ENCODE measurements around the gene TIMM22.
"Not testable (repeated sequence)": the region's sequence is repeated elsewhere in the genome, so short reads cannot be mapped to it uniquely, and the experiment has no call there.

Gene TIMM22

DNA sequence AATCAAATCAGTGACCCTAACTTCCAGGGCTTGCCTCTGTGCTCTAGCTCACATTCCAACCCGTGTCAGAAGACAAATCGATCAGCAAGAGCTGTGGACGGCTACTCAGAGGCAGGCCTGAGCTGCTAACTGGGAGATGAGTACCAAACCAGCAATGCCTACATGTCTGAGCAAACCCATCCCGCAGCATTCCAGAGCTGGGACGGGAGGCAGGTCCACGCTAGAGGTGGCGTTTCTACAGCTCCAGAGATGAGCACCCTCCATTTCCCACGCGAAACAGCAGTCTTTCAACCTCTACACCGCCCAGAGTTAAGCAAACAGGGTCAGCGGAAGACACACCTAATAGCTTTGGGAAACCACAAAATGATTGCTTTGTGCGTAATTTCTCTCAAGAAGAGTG lies 23.9 kb upstream of the TIMM22 start:
- FAIRE-seq, result no peak

DNA sequence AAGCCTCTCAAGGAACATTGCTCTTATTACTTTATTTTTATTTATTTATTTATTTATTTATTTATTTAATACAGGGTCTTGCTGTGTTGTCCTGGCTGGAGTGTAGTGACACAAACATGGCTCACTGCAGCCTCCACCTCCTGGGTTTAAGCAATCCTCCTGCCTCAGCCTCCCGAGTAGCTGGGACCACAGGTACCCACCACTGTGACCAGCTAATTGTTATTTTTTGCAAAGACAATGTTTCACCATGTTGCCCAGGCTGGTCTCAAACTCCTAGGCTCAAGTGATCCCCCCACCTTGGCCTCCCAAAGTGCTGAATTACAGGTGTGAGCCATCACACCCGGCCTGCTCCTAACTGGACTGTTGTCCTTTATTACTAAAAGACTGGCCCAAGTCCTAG lies 22.2 kb upstream of the TIMM22 start:
- not testable (repeated sequence) for FAIRE-seq

DNA sequence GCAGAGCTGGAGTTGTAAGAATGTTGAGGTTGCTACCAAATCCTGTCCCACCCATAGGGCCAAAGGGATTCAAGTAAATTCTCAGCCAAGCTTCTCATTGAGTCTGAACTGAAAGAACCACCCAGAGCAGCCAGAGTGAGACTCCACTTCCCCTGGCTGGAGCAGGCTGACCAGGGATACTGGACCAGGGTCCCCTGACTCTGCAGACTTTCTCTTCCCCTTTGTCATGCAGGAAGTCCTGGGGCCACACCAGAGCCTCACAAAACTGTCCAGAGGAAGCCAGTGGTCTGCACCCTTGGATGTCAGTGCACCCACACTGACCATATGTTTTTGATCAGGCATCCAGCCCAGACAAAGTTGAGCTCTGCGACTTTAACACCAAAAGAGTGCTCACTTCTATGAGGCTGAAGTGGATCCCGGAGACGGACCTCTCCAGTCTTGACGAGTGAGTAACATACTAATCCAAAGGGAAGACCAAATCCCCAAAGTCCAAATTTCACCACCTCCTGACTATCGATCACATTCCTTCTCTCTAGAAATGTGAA lies 21.5 kb upstream of the TIMM22 start:
- FAIRE-seq, result no peak

DNA sequence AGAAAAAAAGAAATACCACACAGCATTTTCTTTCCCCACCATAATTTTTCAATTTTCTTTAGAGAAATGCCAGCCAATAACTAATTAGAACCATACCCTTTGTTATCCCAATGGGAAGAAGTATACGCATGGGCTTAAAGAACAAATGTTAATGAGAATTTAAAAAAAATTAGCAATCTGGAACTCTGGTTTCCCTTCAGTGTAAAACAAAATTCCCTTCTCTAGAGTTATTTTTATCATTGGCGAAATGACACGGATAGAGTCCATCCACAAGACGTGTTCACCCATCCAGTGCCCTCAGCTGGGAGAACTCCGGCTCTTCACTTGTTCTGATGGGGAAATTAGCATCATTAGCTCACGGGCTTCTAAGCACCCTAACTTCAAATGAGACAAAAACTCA lies 20.6 kb upstream of the TIMM22 start:
- FAIRE-seq, result no peak

DNA sequence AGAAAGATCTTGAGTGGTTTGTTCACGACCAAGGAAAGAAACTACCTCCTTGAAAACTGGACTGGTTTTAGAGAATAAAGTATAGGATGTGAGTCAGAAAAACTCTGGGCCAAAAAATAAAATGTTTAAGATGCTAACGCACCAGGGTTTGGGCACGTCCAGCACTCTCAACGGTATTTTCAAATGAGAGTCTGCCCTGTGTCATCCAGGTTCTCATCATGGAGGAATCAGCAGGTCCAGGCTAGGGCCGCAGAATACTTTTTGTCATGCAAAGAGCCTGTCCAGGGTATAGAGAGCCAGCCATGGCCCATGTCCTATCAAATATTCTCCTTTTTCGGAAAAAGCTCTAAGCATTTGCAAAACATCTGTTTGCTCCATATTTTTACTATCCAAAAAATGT lies 19.8 kb upstream of the TIMM22 start:
- no peak for FAIRE-seq

DNA sequence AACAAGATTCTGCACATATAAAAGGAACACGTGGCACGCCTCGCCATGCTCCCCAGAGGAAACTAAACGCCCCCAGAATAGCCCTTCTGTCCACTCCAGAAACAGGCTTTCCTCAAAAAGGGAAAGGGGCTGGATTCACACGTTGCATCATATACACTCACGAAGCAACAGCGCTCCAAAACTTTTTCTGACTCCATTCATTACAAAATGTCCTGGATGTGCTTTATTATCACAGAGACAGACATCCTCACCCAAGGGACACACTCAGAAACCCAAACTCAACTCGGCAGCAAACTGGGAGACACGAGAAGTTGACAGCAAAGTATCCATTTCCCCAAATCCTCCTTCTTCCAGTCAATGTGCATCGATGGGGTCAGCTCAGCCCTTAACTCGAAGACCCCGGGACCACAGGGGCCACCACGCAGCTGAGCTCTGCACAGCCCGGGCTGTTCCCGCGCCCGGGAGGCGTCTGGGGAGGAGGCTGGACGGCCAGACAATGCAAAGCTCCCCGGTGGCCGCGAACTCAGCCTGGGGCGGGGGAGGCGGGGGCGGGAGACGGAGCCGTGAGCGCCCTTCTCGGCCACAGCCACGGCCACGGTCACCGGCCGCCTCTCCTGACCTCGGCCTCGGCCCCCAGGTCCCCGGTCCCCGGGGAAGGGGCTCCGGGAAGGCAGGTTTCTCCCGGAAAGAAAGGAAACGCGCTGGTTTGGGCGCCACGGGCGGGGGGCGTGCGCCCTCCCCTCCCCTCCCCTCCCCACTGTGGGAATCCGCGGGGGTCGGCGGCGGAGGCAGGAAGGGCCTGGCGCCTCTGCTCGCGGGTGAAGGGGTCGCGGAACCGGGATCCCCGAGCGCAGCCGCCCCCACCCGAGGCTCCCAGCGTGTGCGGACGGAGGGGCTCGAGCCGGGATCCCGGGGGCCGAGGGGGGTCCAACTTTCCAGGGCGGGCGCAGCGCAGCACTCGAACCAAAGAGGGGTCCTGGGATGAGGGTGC lies 18.5 kb upstream of the TIMM22 start:
- no peak for FAIRE-seq

DNA sequence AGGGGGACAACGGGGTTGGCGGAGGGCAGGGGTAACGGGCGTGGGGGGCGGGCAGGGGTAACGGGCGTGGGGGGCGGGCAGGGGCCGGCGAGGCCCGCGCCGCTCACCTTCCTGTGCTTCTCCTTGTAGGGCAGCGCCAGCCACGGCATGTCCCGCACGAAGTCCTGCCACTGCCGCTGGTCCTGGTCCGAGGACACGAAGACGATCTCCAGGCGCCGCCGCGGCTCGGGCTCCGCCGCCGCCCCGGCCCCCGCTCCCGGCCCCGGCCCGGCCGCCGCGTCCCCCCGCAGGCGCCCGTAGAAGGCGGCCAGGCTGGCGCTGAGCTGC lies 17.8 kb upstream of the TIMM22 start:
- no peak for FAIRE-seq

DNA sequence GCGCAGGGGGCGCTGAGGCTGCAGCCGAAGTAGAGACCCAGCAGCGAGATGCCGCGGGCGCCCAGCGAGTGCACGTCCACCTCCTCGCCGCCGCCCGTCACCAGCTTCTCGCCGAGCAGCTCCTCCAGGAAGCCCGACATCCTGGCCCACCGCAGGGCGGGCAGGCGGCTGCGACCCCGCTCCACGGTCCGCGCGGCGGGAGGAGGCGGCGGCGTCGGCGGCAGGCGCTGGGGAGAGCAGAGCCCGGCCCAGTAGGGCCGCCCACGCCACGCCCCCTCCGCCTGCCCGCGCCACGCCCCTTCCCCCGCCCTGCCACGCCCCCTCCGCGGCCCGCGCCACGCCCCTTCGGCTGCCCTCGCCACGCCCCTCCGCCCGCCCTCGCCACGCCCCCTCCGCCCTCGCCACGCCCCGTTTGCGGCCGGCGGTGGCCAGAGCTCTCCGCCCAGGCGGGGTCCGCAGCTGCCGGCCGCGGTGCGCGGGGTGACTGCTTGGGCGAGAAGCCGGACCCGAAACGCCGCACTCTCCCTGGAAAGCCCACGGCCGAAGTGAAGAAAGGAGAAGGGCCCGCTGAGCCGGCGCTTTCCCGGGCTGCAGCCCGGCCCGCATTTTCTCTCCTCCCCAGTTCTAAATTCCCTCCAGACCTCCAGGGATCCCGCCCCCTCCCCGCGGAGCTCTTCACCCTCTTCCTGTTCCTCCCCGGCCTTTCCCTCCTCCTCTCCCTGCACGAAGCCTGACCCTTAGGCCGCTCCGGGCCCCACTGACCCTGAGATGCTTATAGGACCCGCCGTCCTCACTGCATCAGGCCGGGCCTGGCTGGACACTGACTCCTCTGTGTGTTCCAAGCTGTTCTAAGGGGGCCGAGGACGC lies 17.2 kb upstream of the TIMM22 start, which contains the start of gene NXN:
NXN (minus strand) TSS at position 238 of the 867 bp plus-strand sequence.
- no peak for FAIRE-seq

DNA sequence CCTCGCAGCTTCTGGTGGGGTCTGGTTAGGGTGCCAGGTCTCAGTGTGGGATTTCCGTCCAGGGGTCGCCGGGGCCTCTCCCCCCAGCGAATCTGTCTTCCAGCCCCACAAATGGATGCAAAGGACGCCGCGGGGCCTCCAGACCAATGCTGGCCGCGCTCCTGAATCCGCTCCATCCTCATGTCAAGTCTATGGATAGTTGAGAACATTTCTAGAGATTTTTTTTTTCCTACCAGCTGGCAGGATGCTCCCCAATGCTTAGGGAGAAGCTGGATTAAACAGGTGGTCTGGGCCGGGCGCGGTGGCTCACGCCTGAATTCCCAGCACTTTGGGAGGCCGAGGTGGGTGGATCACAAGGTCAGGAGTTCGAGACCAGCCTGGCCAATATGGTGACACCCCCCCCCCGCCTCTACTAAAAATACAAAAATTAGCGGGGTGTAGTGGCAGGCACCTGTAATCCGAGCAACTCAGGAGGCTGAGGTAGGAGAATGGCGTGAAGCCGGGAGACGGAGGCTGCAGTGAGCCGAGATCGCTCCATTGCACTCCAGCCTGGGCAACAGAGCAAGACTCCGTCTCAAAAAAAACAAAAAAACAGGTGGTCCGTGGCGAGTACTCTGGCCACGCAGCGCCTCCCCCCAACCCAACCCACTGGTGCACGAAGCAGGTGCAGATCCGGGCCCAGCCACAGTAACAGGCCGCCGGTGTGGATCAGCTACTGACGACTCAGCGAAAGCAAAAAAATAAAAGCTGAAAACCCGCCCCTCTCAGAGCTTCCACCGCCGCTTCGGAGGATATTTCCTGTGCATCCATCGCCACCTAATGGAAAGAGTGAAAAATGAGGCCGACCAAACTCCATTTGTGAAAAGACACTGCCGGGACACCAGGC lies 16.3 kb upstream of the TIMM22 start:
- no peak for FAIRE-seq

DNA sequence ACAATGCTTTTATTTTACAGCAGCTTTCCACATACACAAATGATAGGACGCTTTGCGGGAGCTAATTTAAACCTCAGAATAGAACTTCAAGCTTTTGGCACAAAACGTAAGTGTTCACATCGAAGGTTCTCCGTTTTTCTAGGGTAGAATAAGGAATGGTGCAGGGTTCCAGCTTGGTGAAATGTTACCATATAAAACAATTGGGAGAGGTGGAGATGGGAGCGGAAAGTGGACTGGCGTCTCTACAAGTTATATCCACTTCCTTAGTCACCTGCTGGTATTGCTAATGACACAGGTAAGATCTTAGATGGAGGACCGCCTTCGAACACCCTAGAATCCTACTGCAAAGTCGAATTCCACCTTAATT lies 15.7 kb upstream of the TIMM22 start:
- no peak for FAIRE-seq

DNA sequence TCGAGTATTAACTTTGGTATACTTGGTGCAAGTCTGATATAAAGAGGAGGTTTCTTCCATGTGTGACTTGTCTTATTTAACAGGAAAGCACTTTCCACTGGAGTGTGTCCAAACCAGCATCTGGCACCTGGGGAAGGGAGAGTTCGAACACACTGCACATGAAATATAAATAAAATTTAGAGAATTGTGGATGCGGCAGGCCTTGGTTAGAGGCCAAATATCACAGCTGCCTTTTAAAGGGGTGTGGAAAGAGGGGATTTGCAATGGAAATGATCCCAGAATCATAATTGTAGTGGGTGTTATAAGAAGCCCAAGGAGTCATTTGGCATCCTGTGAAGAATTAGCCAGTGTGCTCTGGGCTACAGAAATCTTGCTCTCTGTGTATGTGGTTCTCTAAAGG lies 13.0 kb upstream of the TIMM22 start:
- FAIRE-seq, result no peak

DNA sequence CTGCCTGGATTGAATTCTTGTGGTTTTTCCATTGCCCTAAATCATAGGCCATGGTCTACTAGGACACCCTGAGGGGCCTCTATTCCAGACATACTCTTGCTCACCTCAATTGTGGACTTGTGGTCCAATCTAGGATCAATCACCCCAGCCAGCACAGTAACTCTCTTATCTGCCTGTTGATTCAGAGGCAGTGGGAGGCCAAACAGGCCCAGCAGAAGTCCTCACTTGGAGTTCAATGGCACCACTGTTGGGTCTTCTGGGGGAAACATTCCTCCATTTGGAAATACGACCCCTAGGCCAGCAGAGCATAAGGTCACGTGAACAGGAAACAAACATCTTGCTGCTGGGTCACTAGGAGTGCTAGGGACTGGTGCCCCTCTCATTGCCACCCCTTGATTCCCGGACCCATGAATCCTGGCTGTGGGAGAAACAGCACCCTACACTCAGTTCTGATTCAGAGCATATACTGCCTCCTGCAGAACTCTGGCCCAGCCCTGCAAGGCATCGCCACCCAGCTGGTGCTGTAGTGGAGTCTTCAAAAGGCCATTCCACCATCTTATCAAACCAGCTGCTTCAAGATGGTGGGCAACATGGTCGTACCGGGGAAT lies 10.5 kb upstream of the TIMM22 start:
- no peak for FAIRE-seq

DNA sequence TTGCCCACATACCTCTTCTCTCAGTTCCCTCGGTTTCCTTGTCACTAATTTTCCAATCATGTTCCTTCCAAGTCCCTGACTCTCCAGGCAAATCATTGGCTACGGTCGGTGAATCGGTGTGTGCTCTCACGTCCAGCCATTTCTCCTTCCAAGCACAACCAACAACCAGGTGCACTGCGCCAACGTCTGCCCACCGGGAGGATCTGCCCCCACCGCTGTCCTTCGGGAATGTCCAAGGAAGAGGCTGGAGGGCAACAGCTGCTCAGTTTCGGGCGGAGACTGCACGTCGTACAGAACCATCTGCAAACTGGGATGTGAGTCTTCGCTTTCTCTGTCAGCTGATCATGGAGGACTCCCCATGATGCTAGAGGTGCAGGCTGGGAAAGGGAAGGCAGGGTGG lies 9.0 kb upstream of the TIMM22 start:
- FAIRE-seq, result no peak

DNA sequence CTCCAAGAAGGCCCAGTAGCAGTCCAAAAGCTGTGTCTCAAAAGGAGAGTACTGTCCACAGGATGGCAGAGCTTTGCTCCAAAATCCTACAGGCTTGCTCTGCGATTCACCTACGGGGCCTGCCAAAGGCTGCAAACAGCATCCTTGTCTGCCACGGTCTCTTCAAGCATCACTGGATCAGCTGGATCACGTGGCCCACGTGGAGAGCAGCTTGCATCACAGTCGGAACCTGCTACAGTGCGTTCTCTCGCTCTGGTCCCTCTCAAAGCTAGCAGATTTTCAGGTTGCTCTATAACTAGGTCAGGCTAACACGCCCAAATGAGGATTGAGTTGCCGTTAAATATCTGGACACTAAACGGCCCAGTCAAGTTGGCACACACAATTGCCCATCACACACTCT lies 8.4 kb upstream of the TIMM22 start:
- FAIRE-seq, result no peak

DNA sequence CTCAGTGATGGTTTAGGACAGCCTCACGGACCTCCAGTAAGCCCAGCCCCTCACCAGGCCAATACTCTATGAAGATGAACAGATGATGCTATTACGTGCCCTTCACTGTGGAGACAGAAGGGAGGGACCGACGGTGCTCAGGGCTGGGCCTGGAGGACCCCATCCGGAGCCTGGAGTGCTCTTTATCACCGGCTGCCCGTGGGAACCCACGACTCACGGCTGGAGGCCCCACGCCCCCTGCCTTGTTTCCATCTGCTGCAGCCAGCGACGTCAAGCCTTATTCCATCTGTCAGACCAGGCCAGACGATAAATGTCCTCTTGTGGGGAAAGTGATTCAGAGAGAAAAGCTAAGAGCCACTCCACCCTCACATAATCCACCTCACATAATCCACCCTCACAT lies 4.0 kb upstream of the TIMM22 start:
- FAIRE-seq, result no peak

DNA sequence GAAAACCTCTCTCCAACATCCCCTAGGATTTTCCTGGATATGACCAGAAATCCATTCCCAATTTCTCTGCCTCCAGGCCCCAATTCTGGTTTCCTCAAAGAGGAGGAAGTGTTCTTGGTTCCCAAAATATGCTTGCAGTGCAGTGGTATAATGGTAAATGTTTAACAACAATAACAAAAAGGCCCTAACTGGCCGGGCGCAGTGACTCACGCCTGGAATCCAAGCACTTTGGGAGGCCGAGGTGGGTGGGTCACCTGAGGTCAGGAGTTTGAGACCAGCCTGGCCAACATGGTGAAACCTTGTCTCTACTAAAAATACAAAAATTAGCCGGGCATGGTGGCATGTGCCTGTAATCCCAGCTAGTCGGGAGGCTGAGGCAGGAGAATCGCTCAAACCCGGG lies 1.6 kb upstream of the TIMM22 start:
- FAIRE-seq, result not testable (repeated sequence)

DNA sequence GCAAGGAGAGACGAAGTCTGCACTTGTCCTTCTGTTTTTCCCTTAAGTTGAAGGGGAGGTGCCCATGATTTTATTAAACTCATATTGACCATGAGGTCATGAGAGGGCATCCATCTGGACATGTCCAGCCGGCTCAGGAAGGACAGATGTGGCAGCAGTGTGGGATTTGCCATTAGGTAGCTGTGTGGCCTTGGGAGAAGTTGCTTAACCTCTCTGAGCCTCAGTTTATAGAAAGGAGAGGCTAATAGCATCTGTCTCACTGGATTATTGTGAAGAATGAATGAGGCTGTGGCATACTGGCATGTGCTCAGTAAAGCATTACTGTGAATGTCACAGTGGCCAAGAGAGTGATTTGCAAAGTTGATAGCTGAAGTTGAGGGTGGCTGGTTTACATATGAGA lies 1.2 kb downstream of the TIMM22 start:
- no peak for FAIRE-seq

DNA sequence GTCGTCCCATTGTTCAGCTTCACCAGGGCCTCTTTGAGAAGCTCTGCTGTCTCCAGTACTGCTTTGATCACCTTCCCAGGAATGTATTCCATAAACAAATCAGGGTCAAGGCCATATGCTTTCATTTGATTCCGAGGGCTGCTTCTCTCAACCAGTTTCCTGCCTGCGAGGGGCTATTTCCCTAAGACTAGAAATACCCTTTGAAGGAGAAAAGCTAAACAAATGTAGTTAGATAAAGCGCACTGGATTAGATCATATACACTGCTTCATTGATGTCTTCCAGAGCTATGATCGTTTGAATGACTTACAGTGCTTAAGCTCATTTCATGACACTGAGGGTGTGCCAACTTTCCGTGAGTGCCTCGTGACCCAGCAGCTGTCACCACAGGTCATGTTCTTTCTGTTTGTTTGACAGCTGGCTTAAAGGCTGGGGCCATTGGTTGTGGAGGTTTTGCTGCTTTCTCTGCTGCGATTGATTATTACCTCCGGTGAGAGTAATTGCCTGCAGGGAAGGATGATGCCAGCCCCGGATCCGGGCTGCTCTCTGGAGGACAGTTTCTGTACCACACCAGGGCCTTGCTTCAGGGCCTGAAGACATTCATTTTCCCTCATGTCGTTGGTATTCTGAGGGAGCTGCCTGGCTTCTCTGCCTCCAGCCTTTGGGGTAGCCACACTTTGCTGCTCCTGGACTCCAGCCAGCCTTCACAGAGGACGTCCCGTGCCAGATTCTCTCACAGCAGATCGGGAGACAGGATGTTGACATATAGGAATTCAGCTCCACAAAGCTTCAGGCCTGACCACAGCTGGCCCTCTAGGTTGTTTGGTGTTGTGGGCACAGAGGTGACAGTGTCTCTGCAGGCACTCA lies 3.9 kb downstream of the TIMM22 start:
- no peak for FAIRE-seq

DNA sequence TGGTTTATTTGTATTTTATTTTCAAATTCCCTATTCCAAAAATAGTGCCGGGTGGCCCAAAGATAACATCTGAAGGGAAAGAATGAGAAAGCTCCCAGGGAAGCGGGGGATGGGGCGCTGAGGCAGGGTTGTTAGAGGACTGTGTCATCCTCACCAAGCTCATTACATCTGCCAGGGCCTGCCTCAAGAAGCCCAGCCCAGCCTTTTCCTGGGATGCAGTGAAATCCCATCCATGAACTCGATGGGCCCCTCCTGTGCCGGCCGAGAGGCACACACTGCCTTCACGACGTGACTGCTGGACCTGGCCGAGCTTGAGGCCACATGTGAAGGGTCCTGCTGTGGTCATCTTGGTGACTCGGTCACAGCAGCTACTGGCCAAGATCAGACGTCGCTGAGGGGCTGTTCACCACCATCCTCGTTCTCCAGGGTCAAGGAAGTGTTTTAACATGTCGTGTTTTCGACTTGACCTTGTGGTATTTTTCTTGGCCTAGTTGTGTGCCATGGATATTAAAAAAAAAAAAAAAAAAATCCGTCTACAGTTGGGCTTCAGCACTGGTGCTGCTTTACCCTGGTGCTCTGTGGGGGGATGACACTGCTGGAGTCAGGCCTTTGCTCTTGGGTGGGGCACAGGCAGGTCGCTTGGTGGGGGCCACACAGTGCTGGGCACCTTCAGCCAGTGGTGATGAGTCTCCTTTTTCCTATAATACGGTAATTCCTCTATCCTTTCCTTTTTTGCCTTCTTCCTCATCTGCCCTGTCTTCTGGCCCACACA lies 4.9 kb downstream of the TIMM22 start:
- FAIRE-seq, result no peak

DNA sequence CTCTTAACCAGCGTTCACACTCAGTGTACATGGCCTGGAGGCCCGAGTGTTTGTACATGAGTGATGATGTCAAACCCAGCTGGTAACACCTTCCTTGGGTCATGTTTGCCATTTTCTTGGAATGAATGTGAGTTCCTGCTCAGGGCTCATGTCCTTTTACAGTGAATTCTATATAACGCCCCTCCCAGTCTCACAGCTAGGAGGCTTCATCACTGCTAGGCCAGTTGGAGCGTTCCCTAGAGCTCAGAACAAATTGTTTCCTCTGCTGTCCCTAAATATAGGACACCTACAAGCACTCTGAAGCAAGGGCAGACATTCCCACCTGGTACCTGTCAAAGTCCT lies 5.5 kb downstream of the TIMM22 start:
- no peak for FAIRE-seq
